ENCODE measurements around the gene ZNF574.

- TF ChIP-seq CTCF (conservative IDR thresholded peaks at IDR 0.05; ENCODE audit: low read length) (no peak), EZH2phosphoT487 (IDR thresholded peaks at IDR 0.05; ENCODE audit: borderline replicate concordance) (no peak)
Measured at GRCh38 chr19:42086770-42087550, 11.0 kb downstream of the ZNF574 start.

Data from Loucy (cell line).